KG1 (cell line): ENCODE data around the gene ADCYAP1R1.

Experiments used
- DNase-seq: peaks from one replicate; lab custom pipeline; 2025; lab: John Stamatoyannopoulos, UW

ADCYAP1R1 gene

DNA sequence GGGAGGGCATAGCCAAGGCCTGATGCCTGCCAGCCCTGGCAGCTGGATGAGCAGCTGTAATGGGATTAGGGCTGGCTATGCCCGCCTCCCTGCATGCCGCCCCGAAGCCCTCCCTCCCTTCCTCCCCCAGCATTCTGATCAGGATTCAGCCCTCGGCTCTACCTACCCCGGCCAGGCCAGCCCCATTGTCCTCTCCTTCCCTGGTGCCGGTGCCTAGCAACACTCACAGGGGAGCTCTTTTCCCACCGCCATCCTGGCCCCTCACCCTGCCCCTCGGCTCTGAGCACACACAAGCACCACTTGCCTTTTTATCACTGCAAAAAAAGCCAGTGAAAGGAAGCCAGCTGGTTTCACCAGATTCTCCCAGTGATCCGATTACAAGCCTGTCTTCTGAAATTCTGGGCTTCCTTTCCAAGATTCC, 9.0 kb upstream of the ADCYAP1R1 start:
- no peak for DNase-seq

DNA sequence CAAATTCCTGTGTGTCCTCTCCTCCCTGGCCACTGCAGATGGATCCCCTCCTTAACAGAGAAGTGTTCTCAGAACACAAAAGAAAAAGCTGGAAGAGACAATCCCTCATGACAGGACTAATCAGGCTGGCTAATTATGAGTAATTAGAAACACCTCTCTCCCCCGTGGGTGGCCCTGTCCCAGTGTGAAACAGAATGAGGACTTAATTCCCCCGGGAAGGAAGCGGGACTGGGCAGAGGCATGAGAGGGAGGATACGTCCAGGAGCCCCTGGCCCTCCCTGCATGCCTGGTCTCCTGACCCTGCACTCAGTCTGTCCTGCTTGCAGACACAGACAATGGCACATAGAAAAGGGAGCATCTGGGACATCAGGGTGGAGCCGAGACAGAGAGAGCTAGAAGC, 7.6 kb upstream of the ADCYAP1R1 start:
- no peak for DNase-seq

DNA sequence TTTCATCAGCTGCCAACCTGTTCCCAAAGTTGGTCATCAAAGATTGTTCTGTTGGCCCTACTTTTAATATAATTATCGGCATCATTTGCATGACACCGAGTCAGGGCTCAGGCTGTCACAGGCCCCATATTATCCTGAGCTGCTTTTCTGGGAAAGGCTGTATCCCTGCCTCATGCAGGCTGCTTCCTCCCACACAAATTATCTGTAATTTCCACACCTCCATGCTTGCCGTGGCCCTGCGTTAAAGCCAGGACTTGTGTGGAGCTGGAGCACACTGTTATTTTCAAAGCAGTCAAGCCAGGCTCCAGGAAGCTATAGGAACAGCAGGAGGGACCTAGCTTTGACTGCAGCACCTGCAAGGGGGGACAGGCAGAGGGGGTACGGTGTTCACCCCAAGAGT, 5.4 kb upstream of the ADCYAP1R1 start:
- no peak for DNase-seq

DNA sequence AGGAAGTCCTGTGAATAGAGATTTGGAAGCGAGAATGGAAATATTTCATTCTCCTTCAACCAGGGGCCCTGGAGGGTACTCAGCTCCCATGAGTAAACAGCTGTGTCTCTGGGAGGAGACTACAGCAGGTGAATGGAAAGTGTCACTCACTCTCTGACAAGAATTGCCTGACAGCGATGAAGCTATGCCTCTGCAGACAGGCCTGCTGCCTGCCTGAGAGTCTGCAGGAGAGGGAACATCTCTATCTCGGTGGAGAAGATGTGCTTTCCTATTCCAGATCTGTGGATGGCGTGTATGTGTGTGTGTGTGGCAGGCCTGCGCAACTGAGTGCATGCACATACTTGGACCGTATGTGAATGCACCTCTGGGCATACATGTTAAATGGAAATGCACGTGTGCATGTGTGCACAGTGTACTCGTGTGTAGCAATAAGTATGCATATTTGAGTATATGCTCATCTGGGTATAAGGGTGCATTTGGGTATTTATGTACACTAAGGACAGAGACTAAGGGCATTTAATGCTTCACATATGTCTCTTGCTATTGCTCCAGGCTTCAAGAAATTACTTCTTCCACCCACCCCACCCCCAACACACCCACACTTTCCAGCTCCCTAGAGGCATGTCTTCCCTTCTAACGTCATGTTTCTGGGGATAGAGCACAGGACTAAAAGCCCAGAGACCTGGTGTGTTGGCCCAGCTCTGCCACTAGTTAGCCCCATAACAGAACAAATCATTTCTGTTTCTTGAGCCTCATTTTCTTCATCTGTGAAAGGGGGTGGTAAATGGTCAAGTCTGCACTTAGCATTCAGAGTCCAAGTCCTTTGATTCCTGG, 4.6 kb upstream of the ADCYAP1R1 start:
- no peak for DNase-seq

DNA sequence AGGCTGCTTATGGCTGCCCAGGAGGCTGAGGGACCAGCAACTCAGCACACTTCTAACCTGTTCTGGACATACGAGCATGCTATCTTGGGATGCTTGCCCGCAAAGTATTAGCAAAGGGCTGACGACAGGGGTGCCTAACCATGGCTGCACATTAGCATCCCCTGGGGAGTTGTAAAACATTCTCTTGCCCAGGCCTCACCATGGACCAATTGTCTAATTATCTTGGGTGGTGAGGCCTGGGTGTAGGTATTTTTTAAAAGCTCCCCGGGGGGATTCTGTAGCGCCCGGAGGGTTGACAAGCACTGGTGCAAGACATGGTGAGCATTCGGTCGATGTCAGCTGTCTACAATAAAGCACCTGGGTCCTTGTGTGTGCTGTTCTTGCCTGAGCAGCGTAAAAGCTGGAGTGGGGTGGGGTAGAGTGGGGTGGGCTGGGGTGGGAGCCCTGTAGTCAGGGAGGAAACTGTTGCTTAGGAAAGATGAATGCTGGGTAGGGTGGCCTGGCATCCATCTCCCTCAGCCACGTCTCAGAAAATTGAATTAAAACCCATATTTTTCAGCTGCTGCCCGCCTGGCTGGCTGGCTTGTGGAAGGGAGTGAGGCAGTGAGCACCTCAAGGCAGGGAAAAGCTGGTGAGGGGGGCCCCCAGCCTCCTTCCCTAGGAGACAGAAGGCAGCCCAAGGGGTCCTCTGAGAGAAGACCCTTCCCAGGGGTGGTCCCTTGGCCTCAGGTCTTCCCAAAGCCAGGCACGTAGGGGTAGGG, 2.9 kb upstream of the ADCYAP1R1 start:
- DNase-seq, result no peak

- no peak for DNase-seq
Observed at GRCh38 chr7:31052487-31052840, 356 bp downstream of the ADCYAP1R1 start.

DNA sequence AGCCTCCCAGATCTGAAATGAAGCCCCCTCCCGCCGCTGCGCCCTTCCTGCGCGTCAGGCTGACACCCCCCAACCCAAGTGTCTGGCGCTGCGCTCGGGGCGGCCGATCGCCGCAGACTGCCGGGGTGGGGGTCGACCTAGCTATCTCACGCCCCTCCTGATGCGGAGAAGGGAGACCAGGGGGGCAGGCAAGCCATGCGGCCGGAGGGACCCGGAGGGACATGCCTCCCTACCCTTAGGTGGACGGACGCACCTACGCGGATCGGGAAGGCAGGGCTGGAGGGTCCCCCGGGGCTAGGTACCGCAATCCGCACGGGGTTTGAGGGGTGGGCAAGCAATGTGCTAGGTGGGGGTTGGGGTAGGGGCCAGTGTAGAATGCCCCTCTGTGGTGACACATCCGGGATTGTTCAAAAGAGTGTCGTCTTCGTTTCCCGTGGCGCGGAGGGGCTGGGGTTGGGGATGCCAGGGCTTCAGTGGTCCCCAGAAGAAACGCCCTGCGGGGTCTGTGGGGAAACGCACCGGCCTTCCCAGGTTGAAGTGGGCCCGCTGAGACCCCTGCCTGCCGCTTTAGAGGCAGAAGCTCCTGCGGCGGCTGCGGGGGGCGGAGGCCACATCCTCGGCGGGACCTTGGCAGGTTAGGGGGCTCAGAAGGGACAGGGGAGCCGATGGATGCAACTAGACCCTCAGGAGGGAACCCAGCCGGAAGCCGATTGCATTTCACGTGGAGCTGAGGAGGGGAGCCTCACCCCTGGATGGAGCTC, 913 bp downstream of the ADCYAP1R1 start:
- DNase-seq, result no peak

GRCh38 chr7:31053986-31054385, 1.9 kb downstream of the ADCYAP1R1 start:
- DNase-seq, result no peak

DNA sequence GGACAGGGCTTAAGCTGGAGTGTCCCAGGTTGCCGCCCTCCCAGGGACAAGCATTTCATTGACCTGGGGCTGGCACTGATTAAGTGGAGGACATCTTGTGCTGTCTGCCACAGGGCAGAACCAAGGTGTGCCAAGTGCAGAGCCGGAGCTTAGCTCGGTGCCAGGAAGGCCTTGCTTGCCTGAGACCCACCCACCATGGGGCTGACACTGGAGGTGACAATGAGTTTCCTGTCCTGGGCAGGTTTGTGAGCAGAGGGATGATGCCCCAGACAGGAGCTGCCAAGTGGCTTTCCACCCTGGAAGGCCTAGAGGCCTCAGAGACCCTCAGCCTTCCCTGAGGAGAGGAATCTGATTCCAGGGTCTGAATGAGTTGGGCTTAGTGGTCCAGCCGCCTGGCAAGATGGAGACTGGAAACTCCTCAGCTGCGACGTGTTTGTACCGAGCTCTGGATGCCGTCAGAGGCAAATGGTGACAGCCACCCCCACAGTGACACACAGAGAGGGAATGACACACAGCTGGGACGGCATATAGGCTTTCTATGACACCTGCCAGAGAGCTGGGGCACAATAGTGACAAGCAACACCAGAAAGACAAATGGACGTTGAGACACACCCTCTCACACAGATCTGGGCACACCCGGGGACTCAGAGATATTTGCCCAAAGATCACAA, 2.6 kb downstream of the ADCYAP1R1 start:
- no peak for DNase-seq

- no peak for DNase-seq
Observed at GRCh38 chr7:31055471-31055870, 3.4 kb downstream of the ADCYAP1R1 start.

- DNase-seq, result no peak
Observed at GRCh38 chr7:31056775-31057346, 4.8 kb downstream of the ADCYAP1R1 start.

DNA sequence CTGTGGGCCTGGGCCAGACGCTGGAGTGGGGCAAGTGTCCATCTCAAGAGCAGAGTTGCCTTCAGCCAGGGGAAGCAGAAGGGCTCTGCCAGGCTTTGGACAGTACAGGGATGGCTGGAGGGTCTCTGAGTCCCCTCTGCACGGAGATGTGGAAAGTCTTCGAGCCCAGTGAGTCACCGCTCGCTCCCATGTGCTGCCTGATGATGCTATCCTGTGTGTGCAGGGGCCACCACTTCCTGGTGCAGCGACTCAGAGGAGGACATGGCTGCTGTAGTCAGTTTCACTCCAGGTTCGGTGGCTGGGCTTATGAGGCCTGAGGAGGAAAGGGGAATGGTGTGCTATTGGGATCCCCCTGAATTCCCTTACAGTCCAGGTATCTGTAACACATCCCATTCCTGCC, 6.0 kb downstream of the ADCYAP1R1 start:
- DNase-seq, result no peak

DNA sequence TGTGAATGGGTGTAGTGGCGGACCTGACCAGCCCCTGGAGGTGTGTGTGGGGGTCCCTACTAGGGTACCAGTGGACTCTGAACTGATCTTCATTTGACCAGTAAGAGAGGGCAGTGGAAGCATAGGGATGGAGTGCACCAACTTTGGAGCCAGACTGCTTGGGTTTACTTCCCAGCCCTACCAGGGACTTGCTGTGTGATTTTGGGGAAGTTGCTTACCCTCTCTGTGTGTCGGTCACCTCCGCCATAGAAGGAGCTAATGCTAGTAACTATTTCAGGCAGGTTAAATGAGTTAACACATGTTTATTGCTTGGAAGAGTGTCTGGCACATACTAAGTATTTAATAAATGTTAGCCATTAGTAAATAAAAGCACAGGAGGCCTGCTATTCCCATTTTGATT, 6.6 kb downstream of the ADCYAP1R1 start:
- no peak for DNase-seq

DNA sequence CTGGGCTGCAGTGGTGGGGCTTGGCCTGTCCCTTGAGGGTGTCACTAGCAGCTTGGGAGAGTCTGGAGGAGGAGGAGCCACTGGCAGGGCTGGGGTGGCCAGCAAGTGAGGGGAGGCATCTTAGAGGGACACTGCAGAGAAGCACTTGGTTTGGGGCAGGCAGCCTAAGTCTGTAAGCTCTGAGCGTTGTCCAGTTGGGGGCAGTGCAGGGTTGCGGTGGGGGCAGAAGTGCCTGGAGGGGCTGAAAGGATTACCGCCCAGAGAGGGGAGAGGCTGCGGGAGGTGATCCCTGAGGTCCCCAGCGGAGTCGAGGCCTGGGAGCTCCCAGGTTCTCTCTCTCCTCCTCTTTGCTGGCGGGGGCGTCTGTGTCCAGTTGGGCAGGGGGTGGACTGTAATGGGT, 7.4 kb downstream of the ADCYAP1R1 start:
- no peak for DNase-seq

GRCh38 chr7:31061185-31061584, 9.1 kb downstream of the ADCYAP1R1 start:
- no peak for DNase-seq

DNA sequence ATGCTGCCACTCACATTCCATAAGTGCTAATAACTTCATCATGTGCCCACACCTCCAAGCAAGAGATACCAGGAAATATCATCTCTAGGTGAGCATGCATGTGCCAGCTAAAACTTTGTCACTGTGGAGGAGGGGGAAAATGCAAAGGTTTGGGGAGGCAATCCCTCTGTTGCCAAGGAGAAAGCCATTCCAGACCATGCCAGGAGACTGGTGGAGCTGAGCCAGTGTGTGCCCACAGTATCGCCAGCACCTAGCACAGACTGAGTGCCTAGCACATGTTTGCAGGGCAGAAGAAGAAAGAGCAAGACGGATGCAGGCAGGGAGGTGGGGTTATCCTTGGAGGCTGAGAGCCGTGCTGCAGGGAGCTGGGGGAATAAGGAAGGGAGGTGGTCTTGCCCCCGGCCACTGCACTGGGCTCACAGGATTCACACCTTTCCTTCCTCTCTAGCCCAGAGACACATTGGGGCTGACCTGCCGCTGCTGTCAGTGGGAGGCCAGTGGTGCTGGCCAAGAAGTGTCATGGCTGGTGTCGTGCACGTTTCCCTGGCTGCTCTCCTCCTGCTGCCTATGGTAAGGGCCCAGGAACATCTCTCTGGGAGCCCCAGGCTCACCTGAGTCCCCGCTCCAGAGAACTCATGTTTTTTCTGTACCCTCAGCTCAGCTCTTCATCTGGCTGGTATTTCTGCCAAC, 10.8 kb downstream of the ADCYAP1R1 start:
- no peak for DNase-seq

DNA sequence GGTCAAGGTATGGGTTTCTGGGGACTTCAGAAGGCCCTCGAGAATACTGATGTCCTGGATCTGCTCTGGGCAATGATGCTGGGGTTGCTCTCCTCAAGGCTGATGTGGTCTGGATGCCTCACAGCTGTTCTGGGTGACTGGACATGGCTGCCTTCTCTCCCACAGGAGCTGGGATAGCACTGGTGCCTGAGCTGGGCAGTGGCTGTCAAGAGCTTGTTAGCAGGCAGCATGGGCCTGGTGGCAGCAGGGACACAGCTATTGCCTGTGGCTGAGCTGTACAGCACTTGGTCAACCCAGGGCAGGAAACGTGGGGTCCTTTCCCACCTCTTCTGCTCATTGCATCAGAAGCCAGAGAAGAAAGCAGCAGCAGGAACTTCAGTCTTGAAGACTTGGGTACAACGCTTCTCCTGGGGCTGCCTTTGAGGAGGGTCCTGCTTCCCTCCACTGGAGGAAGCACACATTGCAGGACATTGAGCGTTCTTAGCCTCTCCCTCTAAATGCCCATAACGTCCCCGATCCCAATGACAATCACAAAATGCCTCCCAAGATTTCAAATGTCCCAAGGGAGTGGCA, 13.0 kb downstream of the ADCYAP1R1 start:
- no peak for DNase-seq

DNA sequence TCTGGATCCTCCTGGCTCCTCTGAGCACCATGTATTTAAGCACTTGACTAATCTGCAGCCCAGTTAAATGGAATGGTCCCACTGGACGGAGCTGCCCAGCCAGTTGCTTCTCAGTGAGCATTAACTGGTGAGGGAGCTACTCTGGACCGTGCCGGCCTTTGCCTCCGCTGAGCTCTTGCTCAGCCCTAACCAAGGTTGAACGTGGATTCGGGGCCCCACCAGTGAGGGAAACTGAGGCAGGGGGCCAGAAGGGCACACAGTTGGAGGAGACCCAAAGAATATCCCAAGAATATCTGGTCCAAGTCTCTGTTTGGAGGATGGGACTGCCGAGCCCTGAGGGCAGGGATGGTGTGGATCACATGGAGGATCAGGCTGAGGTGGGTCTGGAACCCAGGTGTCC, 13.7 kb downstream of the ADCYAP1R1 start:
- no peak for DNase-seq

DNA sequence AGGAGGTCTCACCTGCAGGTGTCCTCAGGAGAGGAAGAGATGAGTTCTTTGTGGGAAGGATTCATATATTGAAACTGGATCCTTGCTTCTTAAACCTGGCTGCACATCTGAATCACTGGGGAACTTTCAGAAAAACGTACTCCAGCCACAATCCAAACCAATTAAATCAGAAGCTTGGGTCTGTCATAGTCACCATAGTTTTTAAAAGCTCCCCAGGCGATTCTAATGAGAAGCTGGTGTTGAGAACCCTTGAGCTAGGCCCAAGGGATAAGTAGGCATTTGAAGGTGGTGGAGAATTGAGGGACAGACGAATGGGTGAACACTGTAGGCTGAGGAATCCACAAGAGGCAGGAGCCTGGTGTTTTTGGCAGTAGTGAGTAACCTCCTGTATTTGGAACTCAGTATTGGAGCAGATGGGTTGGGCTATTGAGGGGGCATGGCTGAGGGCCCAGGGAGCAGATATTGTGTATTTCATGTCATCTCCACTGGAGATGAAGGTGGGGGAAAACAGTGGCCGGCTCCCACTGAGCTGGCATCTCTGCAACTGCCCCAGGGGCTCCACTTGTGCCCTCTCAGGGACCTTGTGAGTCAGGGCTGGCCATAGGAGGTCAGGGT, 14.5 kb downstream of the ADCYAP1R1 start:
- no peak for DNase-seq

DNA sequence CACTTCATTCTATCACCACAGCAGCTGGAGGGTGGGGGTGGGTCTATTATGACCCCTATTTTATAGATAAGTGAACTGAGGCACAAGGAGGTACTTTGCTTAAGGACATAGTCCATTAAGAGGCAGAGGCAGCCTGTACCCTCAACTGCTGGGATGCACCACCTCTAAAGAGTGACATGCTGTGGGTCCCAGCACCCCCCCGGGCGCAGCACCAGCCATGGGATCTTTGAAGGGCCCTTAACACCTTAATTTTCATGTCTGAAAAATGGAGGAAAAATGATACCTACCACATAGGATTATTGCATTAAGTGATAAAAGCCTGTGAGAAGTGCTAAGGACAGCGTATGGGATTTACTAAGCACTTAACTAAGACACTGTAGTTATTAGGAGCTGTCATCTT, 15.4 kb downstream of the ADCYAP1R1 start:
- DNase-seq, result no peak
